CD4-positive, alpha-beta T cell treated with Interleukin-15 for 4 hours (primary cell): ENCODE measurements around the gene TBX6.
"Not testable (repeated sequence)": the region's sequence is repeated elsewhere in the genome, so short reads cannot be mapped to it uniquely, and the experiment has no call there.

Source experiments
- DNase-seq: peaks from one replicate; pipeline ENCODE4 v3.0.0-alpha.2; 2020; ENCODE audit warnings: low spot score

The TBX6 gene

GRCh38 chr16:30065943-30066760, 25.6 kb downstream of the TBX6 start:
- DNase-seq, result peak; percentile 21

- peak; percentile 95 for DNase-seq
Observed at GRCh38 chr16:30065102-30065942, 26.4 kb downstream of the TBX6 start, which contains the start of gene ALDOA. Gene ALDOA (plus strand): TSS chr16:30065760. CDS start chr16:30066898, 1,138 bp downstream.

- no peak for DNase-seq
Observed at GRCh38 chr16:30064729-30065101, 27.0 kb downstream of the TBX6 start.

- peak; percentile 74 for DNase-seq
Observed at GRCh38 chr16:30063893-30064728, 27.6 kb downstream of the TBX6 start.

GRCh38 chr16:30063278-30063892, 28.3 kb downstream of the TBX6 start:
- DNase-seq, result no peak

- DNase-seq, result no peak
Observed at GRCh38 chr16:30060836-30061554, 30.7 kb downstream of the TBX6 start.

GRCh38 chr16:30060346-30060745, 31.4 kb downstream of the TBX6 start:
- no peak for DNase-seq

- DNase-seq, result peak; percentile 47
Observed at GRCh38 chr16:30054959-30055553, 36.7 kb downstream of the TBX6 start.

- no peak for DNase-seq
Observed at GRCh38 chr16:30054451-30054850, 37.3 kb downstream of the TBX6 start.

GRCh38 chr16:30053376-30054015, 38.2 kb downstream of the TBX6 start:
- no peak for DNase-seq

GRCh38 chr16:30052671-30053372, 38.9 kb downstream of the TBX6 start:
- peak; percentile 89 for DNase-seq

GRCh38 chr16:30051518-30051917, 40.2 kb downstream of the TBX6 start:
- no peak for DNase-seq

GRCh38 chr16:30049871-30050270, 41.9 kb downstream of the TBX6 start:
- no peak for DNase-seq

- no peak for DNase-seq
Observed at GRCh38 chr16:30046588-30046987, 45.1 kb downstream of the TBX6 start.

GRCh38 chr16:30046178-30046577, 45.5 kb downstream of the TBX6 start:
- DNase-seq, result no peak

GRCh38 chr16:30041841-30042240, 49.9 kb downstream of the TBX6 start:
- DNase-seq, result peak; percentile 39

- DNase-seq, result not testable (repeated sequence)
Observed at GRCh38 chr16:30040690-30041089, 51.0 kb downstream of the TBX6 start.

- no peak for DNase-seq
Observed at GRCh38 chr16:30040221-30040620, 51.5 kb downstream of the TBX6 start.
